Forelimb muscle (tissue), 1 donor: ENCODE measurements around the gene ZCCHC10. TPM values are rescaled to one million over a fixed set of nuclear protein-coding genes. Genes with fewer than 3 reads are reported as not detected.
"Not testable (repeated sequence)": the region's sequence is repeated elsewhere in the genome, so short reads cannot be mapped to it uniquely, and the experiment has no call there.

ENCODE experiments used
- DNase-seq: peaks from one replicate; pipeline ENCODE4 v3.0.0-alpha.2; 2013; ENCODE audit warnings: low read depth
- polyA plus RNA-seq: library from polyadenylated mRNA; unstranded; fragments of 120-200 nt; gene quantifications from one replicate; pipeline ENCODE4 v1.2.1, GENCODE V29; 2013; ENCODE audit not compliant: insufficient read length

ZCCHC10 gene
- 22.9 TPM for polyA plus RNA-seq

DNA sequence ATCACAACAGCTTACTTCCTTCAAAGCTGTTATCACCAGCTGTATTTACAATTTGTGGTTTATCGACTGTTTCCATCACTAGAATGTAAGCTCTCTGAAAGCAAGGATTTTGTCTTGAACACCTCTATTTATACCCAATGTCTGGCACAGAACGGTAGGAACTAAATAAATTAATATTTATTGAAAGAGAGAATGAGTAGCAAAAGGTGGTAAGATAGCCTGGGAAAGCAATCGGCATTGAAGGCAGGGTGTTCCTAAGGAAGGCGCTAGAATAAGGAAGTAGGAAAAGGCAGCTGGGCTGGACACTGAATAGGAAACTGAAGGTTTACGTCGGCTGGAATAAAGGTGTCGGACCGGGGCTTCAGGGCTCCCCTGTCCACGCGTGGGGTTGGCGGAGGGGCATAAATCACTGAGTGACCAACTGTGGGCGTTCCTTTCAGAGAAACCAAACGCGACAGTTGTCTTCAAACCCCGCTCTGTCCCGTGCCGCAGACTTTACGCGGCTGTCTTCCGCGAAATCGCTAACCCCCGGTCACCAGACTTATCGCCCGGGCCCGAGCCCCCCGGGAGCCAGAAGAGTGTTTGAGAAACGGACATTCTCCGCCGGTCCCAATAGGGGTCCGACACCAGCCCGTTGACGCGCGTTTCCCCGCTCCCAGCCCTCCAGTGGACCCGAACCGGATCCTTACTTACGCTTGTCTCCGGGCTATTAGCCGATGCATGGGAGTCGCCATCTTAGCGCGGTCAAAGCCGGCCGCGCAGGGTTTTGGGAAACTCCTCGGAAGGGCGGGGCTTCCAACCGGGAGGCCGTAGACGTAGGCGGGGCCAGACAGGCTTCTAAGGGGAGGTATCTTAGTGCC is at the start of gene ZCCHC10:
Gene ZCCHC10, minus strand, starts transcription at position 746 of the 860 bp plus-strand sequence. Its CDS starts 12 bp downstream, at position 734.
- DNase-seq: peak; percentile 87

DNA sequence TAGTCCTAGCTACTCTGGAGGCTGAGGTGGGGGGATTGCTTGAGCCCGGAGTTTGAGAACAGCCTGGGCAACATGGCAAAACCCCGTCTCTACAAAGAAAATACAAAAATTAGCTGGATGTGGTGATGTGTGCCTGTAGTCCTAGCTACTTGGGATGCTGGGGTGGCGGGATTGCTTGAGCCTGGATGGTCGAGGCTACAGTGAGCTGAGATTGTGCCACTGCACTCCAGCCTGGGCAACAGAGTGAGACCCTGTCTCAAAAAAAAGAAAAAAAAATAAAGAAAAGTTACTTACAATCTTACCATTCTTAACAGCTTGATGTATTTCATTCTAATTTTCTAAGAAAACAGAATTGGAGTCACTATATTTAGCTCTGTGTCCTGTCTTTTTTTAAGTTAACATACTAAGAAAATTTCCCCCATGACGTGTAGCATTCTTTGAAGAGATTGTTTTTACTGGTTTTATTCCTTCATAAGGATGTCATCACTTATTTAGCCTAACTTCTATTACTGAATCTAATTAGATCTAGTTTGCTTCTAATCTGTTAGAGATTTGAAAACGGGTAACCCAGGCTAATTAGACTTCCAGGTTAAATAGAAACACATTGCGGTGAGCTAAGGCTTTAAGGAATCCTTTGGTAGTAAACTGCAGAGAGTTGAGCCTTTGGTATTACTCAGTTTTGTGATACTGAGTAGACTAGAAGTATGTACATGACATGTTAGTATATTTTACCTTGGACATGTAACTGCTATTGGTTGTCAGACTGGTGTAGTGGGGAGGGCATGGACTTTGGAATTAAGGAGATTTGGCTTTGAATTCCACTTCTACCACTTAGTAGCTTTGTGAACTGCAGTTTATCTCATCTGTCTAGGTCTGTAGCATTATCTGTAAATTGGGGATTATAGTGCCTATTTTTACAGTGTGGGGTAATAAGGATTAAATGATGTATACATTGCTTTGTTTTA is 49.5 kb upstream of the ZCCHC10 start:
- no peak for DNase-seq

DNA sequence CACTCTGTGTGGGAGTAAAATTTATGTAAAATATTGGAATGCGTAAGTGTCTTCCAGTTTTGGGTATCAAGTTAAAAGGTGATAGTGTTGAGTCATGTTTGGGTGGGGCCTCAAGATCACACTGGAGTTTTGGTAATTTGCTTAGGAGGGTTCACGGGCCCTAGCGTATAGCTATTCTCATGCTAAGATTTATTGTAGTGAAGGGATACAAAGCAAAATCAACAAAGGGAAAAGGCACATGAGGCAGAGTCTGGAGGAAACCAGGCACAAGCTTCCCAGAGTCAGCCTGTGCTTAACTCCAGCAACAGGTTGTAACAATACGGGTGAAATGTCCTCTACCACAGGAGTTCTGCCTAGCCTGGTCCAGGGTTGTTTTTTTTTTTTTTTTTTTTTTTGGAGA is 45.7 kb upstream of the ZCCHC10 start:
- DNase-seq: no peak

DNA sequence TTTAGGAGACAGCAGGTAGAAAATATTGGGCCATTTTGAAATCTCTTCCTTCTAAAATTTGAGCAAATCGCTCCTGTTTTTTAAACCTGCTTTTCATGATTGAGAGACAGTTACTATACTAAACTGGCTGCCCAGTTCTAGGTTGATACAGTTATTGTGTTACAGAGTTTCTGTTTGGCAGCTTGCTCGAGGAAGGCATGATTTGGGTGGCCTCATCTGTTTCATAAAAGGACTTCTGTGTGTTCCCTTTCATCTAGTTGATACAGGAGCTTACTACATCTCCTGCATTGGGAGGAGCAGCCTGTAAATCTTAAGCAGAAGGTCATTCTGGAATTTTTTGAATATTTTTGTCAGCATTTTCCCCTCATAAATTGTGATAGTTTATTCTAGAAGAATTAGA is 39.7 kb upstream of the ZCCHC10 start:
- no peak for DNase-seq

DNA sequence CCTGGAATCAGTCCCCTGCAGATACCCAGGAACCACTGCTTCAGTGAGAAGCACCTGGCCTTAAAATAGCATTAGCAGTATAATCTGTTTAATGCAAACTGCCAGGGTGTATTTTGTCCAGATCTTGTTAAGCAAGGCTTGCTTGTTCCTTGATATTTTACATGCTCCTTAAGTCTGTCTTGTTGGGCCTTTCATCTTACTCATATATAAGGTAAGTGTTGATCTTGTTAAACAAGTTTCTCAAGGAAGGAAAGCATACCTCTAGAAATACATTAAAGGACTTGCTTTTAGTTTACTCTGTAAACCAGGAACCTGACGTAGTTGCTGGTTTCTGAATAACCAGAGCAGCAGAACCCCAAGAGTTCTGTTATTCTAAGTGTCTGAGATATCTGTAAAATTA is 39.1 kb upstream of the ZCCHC10 start:
- DNase-seq: no peak

DNA sequence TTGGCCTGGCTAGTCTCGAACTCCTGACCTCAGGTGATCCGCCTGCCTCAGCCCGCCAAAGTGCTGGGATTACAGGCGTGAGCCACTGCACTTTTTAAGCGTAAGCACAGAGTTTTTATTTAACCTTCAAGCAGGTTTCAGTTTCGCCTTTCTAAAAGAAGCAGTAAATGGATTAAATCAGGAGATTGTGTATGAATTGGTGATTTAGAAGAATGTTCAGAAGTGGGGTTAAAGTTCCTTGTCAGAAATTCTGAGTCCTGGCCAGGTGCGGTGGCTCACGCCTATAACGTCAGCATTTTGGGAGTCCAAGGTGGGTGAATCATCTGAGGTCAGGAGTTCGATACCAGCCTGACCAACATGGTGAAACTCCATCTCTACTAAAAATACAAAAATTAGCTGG is 37.6 kb upstream of the ZCCHC10 start:
- DNase-seq: no peak

DNA sequence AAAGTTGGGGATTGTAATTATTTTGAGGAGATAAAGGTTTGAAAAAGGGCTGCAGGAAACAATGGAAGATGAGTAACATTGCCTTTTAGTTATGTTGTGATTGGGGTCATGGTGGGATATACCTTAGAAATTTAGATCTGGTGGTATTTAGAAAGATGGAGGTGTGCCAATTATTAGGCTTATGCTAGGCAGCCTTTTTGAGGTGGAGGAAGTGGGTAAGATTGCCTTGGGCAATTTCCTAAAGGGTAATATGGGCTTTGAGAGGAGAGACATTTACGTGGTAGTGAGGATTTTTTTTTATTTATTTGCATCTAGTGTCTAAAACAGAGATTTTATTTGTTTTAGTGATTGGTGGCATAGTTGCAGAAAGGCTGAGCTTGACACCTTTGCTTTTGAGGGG is 35.9 kb upstream of the ZCCHC10 start:
- no peak for DNase-seq

DNA sequence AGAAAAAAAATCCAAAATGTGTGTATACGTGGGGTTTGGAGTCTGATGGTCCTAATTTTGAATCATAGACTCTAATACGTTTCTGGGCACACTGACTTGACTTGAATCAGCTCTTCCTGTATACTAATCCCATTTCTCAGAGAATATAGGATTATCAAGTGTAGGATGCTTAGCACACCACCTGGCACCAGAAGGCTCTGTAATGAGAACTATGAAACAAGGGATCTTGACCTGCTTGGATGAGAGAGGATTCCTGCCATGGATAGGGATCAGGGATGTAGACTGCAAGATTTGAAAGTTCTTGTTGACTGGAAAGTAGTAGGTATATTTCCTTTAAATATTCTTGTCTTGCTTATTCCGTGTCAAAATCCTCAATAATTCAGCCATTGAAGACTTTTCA is 33.3 kb upstream of the ZCCHC10 start:
- DNase-seq: no peak

DNA sequence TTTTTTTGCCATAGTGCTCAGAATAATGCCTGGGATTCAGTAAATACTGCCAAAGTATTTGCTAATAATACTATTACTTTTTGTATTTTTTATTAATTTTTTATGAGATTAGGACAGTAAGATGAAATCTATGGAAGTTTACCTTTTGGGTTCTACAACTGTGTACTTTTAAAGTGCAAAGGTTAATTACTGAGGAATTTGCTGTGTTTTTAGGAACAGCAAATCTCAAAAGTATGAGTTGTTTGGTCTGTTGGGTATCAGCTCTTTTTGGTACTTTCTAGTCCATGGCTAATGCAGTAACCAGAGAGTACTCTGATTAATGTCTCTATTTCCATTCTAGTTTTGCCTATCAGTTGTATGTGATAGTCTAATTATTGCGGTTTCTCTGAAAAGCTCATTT is 30.5 kb upstream of the ZCCHC10 start:
- DNase-seq: no peak

DNA sequence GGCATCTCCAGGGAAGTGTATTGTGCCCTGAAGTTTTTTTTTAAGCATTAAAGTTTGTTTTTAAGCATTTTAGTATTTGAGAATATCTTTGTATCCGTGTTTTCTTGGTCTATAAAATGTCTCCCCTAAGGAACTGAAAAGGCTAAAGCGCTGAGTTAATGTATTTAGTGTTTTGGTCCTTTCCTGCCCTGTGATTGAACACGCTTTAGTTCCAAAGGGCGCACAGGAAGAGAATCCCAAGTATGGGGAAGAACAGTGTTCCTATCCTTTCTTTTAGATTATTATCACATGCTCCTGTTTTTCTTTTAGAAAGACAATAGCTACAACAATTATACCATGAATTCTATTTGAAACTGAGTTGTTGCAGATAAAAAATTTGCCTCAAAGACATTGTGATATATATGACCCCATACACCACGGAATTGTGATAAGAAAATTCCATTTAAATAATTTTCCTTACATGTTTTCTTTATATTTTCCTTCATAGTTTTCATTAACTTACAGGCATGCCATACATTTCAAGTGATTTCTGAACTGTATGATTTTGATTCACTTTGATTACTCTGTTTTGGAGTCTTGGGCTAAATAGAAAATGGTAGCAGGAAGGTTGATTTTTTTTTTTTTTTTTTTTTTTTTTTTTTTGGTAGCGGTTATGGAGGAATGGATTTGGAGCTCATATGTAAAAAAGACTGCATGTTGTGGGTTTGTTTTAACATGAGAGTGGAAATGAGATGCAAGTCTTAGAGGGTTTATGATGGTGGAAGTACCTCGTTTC is 28.5 kb upstream of the ZCCHC10 start:
- DNase-seq: no peak

DNA sequence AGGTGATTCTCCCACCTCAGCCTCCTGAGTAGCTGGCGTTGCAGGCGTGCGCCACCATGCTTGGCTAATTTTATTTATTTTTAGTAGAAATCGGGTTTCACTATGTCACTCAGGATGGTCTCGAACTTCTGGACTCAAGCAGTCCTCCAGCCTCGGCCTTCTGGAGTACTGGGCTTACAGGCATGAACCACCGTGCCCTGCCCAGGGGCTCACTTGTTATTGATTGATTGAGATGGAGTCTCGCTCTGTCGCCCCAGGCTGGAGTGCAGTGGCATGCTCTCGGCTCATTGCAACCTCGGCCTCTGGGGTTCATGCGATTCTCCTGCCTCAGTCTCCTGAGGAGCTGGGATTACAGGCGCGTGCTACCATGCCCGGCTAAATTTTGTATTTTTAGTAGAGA is 27.1 kb upstream of the ZCCHC10 start:
- DNase-seq: no peak

DNA sequence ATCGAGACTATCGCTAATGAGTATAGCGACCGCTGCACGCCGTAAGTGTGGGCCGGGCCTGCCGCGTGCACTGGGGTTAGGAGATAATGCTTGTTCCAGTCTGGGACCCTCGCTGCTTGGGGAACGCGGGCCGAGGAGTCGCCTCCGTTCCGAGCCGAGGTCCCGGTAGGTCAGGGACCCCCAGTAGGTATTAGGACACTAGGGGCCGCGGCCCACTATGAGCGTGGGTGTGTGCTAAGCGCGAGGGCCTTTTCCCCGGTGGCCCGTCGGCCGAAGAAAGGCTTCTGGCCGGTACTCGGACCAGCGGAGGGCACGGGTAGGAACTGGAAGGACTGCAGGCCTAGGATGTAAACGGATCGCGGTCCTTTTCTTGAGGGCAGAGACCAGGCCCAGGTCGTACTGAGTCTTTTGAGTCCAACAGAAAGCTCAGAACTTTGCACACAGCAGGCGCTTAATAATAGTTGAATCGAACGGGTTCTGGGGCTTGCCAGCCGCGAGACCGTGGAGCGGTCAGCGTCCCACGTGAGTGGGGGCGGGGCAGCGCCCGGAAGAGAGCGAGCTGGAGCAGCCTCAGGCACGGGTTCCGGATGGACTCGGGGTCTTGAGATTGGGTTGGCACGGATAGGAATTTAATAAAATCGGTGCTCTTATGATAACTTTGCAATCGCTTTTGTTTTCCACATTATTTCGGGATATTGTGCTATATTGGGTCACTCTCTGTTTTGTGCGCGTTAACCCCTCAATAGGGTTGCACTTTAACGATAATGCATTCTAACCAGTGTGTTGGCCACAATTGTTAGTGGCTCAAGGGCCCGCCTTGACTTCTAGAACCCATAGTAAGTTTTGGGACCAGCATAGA is 26.2 kb upstream of the ZCCHC10 start:
- DNase-seq: no peak

DNA sequence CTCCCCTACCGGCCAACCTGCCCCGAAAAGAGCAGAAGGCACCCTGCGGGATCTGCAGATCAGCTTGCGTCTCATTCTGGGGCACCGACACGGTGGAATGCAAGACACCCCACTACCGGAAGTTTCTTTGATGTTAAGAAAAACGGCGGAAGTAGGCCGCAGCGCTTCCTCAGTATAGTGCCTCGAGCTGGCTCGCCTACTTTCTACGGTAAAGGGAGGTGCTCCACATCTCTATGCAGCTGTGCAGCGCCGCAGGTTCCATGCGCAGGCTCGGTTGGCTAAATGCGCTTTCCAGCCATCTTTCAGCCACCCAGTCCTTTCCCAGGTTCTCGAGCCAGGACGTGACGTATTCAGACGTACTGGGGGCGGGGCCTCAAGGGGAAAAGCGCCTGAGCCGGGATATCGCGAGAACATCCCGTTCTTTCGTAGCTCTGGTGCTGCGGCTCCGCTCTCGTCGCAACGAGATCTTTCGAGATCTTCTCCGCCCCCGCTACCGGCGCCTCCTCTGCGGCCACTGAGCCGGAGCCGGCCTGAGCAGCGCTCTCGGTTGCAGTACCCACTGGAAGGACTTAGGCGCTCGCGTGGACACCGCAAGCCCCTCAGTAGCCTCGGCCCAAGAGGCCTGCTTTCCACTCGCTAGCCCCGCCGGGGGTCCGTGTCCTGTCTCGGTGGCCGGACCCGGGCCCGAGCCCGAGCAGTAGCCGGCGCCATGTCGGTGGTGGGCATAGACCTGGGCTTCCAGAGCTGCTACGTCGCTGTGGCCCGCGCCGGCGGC is 25.4 kb upstream of the ZCCHC10 start, which contains the start of gene HSPA4:
Gene HSPA4, plus strand, starts transcription at position 472 of the 775 bp plus-strand sequence. Its CDS starts 238 bp downstream, at position 710.
- DNase-seq: peak; percentile 98

DNA sequence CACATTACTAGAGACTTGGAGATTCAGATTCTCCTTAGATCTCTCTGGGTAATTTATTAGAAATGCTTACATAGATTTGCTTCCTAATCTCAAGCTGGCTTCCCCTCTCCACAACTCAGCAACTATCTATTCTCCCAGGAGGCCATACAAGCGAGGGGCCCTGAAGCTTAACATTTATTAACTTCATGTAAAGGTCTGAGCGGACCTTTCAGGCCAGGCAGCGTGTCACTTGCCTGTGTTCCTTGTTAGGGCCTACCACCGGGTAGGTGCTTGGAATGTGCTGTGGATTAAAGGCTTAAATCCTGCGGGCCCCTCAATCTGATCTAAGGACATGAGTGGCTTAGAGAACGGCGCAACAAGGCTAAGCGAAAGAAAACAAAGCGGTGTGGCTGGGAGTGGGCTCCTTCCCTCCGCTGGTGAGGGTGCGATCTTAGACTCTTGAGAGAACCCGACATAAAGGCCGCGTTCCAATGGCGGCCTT is 24.8 kb upstream of the ZCCHC10 start:
- DNase-seq: no peak

DNA sequence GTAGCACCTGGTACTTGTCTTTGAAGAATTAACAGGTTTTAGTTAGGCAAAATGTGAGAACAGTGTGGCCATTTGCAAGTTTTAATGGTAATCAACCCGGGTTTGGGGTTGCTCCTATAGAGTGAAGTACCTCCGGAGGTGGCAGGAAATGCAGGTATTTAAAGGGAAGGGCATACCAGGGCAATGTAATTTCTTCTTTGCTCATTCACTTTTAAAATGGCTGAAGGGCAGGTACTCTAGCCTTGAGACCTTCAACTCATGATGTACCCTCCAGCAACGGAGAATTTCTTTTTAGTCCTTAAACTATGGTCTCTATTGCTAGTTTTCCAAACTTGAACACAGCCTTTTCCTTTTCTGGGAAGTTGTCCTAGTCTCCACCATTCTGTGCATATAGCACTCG is 24.2 kb upstream of the ZCCHC10 start:
- no peak for DNase-seq

DNA sequence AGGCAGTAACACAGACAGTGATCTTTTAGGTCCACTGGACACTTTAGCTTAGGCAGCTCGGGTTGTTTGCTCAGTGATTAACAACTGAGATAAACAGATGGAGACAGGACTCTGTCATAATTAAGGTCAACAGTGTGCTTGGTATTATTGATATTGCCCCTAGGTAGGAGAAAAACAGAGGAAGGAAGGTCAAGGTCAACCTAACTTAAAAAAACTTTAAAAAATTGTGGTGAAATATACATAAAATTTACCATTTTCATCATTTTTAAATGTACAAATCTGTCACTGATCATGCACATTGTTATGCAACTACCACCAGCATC is 23.3 kb upstream of the ZCCHC10 start:
- no peak for DNase-seq

DNA sequence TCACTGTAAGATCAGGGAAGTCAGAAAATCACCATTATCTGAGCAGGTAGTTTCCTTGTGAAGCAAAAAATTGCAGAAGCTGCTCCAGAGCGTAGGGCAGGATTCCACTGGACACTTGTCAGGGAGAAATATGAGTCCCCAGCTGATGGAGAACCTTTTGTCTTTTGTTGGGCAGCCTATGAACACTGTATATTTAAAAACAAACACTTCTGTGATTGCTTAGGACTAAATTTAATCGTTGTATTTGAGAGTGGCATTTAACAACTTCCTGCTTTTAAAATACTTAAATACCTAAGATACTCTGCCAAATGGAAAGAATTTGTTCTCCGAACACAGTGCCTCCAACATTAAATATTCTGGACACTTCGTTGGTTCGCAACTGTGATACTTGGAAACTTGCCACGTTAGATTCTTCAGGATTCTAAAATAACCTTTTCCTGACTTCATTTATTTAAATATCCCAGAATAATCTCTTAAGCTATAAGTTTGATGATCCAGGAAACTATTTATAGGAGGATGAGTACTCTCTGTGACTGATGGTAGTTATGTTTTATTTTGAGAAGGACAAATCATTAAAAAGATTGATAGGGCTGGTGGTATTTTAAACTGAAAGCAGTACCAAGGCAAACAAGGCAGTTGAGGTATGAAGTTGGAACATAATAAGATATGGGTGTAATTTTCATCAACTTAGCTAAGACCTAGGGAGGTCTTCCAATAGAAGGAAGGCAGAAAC is 22.8 kb upstream of the ZCCHC10 start:
- DNase-seq: no peak

DNA sequence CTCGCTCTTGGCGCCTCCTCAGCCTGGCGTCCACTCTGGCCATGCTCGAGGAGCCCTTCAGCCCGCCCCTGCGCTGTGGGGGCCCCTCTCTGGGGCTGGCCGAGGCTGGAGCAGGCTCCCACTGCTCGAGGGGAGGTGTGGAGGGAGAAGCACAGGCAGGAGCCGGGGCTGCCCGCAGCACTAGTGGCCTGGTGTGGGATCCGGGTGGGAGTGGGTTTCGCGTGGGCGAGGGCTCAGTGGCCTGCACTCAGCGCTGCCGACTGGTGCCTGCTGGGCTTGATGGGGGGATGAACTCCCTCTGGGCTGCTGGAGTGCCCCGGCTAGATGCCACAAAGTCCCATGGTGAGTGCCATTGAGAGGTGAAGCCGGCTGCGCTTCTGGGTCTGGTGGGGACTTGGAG is 21.1 kb upstream of the ZCCHC10 start:
- DNase-seq: no peak

DNA sequence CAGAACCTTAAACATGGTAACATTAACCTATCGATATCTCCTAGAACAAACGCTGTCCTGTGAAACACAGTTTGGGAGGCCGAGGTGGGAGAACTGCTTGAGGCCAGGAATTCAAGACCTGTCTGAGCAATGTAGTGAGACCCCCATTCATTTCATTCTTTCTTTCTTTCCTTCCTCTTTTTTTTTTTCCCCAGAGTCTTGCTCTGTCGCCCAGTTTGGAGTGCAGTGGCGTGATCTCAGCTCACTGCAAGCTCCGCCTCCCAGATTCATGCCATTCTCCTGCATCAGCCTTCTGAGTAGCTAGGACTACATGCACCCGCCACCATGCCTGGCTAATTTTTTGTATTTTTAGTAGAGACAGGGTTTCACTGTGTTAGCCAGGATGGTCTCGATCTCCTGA is 20.2 kb upstream of the ZCCHC10 start:
- DNase-seq: not testable (repeated sequence)
